Bronchial smooth muscle cell (primary cell): Measurements from ENCODE around the gene FAM216A. TPM values are rescaled to one million over a fixed set of nuclear protein-coding genes. Genes with fewer than 3 reads are reported as not detected.

Source experiments
- total RNA-seq: library from RNA; depleted of rRNA; stranded (reverse); fragments of >200 nt; gene quantifications from 2 replicates; pipeline ENCODE4 v1.2.1, GENCODE V29; 2014

FAM216A gene, protein sequence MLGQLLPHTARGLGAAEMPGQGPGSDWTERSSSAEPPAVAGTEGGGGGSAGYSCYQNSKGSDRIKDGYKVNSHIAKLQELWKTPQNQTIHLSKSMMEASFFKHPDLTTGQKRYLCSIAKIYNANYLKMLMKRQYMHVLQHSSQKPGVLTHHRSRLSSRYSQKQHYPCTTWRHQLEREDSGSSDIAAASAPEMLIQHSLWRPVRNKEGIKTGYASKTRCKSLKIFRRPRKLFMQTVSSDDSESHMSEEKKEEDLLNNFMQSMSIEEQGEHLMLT
- 12.1 and 13.1 TPM in 2 replicates for total RNA-seq

DNA sequence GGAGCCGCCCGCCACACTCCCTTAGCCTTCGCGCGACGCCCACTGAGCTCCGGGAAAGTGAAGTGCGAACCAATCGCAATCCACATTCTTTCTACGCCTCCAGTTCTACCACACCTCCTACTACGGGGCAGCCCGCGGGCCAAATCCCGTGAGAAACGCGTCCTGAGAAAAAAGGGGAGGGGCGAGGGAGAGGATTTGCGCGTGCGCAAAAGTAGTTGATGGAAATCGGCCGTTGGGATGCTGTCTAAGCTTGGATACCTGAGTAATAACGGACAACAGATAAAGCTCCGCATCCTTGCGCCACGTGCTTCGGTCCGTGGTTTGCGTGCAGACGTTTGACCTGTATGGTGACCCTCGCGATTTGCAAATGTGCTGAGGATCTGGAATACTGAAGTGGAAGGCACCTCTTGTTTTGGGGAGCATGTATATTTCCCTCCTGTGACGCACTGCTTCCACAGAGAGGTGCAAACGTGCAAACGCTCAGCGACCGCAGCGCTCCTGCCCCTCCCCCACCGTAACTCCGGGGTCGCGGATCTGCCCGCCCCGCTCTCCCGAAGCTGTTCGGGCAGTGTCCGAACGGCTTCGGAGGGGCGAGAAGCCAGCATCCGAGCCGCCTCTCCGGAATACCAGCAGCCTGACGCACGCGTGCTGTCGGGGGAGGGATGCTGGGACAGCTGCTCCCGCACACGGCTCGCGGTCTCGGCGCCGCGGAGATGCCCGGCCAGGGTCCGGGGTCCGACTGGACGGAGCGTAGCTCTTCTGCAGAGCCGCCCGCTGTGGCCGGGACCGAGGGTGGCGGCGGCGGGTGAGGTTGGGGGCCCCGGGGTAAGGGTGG is at the start of gene FAM216A, which contains the start of gene GPN3:
Gene FAM216A, plus strand, starts transcription at position 632 of the 835 bp plus-strand sequence. Its CDS starts 31 bp downstream, at position 663.
Gene GPN3, minus strand, starts transcription at position 44 of the 835 bp plus-strand sequence. CDS start 54 bp downstream, outside the sequence.

DNA sequence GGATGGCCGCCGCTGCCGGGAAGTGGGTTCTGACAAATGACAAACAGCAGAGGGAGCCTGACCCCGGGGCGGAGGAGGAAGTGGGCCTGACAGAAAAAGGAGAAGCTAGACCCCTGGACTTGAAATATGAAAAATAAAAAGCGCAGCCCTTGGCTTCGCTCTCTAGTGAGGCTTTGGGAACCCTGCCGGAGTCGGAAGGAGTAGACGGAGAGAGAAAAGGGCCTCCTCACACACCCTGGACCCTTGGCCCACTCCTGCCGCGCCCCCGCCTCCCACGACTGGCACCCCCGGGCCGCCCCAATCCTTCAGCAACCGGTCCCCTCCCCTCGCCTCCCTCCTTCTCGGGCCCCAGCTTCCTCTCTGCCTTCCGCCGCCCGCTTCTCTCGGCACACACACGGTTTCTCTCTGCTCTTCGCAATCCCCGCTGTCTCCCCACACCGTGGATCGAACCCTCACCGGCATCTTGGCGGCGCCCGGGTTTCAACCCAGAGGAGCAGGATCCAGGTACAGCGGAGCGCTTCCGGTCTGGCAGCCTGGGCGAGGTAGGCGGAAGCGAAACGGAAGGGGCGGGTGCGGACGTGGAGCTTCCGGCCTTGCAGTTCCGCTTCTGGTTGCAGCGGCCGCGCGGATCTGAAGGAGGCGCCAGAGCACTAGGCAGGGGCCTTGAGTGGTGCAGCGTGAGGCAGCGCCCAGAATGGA is 18.7 kb upstream of the FAM216A start, which contains the start of gene ARPC3:
Gene ARPC3, minus strand, starts transcription at position 539 of the 699 bp plus-strand sequence. Its CDS starts 77 bp downstream, at position 462.

DNA sequence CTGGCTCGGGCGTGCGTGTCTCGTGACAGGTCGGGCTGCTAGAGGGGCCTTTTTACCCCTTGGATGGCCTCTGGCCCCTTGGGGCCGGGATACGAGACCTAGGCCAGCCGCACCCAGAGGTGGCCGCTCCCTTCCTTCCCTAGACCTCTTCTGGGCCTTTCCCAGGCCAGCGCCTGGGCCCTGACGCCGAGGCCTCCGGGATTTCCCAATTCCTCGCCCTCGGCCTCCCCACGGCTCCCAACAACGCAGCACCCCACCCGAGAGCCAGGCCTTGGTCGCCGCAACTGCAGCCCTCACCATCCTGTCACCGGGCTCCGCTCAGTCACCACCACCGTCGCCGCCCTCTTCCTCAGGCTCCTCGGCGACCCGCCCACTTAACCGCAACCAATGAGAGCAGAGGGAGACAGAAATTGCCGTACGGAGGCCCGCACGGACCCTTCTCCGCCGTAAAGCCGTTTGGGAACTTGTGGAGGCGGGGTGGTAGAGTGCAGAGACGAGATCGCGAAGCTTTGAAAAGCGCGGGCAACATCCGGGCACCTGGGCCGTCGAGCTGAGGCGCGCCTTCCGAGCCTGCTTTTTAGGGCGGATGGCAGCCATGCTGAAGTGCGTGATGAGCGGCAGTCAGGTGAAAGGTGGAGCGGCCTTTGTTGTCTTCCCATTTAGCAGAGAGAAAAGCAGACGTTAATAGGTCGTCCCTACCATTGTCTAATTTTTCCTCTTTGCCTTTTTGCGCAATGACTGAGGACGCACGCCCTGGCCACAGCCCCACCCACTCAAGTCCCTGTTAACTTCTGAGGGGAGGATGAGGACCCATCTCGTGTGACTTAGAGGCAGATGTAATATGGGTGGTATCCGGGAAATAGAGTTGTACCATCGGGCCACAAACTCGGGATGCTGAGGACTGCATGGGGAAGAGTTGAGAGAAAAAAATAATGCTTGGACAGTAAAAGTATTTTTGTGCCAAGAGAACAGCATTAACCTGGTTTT is 33.4 kb downstream of the FAM216A start, which contains the start of the genes RAD9B and VPS29:
Gene RAD9B, plus strand, starts transcription at position 580 of the 987 bp plus-strand sequence. Its CDS starts 7 bp downstream, at position 587.
Gene VPS29, minus strand, starts transcription at position 360 of the 987 bp plus-strand sequence. Its CDS starts 60 bp downstream, at position 300.

Other genes starting within 250 kb of the FAM216A start
- gene ATP2A2, start 187.6 kb upstream of the FAM216A start, total RNA-seq, result 63.5 and 74.6 TPM in 2 replicates
- gene ANAPC7, start 65.1 kb upstream of the FAM216A start, total RNA-seq, result 34.5 and 52.0 TPM in 2 replicates
- 88.1 and 183 TPM in 2 replicates for gene ARPC3, start 18.5 kb upstream of the FAM216A start, total RNA-seq
- gene GPN3, start 588 bp upstream of the FAM216A start, total RNA-seq, result 10.6 and 12.0 TPM in 2 replicates
- 34.4 and 45.1 TPM in 2 replicates for gene VPS29, start 33.3 kb downstream of the FAM216A start, total RNA-seq
- 0.47 and 0.69 TPM in 2 replicates for gene RAD9B, start 33.5 kb downstream of the FAM216A start, total RNA-seq
- 4.9 and 5.4 TPM in 2 replicates for gene PPTC7, start 114.5 kb downstream of the FAM216A start, total RNA-seq
- gene TCTN1, start 145.3 kb downstream of the FAM216A start, total RNA-seq, result 18.1 and 23.6 TPM in 2 replicates
- gene HVCN1, start 220.3 kb downstream of the FAM216A start, total RNA-seq, result 4.7 and 8.8 TPM in 2 replicates